HG03066 (cell line): Measurements from ENCODE around the gene HOXC4.

ENCODE experiments used
- ATAC-seq: cut with Tn5 transposase; IDR thresholded peaks from one replicate; pipeline ENCODE4 v1.9.1; 2021; ENCODE audit warnings: low read depth; ENCODE audit not compliant: unreplicated experiment

HOXC4 gene

GRCh38 chr12:54053751-54054741 lies at the start of gene HOXC4:
HOXC4 (plus strand) TSS chr12:54053835; CDS start chr12:54053923, 88 bp downstream.
- ATAC-seq = peak; percentile 51

GRCh38 chr12:54004063-54004840 lies 49.4 kb upstream of the HOXC4 start:
- no peak for ATAC-seq

GRCh38 chr12:54004841-54005530 lies 48.6 kb upstream of the HOXC4 start:
- ATAC-seq = no peak

- ATAC-seq = no peak
Observed at GRCh38 chr12:54005531-54005852, 48.1 kb upstream of the HOXC4 start.

GRCh38 chr12:54005853-54006558 lies 47.6 kb upstream of the HOXC4 start:
- peak; percentile 70 for ATAC-seq

GRCh38 chr12:54006559-54007220 lies 46.9 kb upstream of the HOXC4 start:
- ATAC-seq = no peak

- no peak for ATAC-seq
Observed at GRCh38 chr12:54007538-54008259, 45.9 kb upstream of the HOXC4 start.

- ATAC-seq = no peak
Observed at GRCh38 chr12:54008260-54008552, 45.4 kb upstream of the HOXC4 start.

GRCh38 chr12:54009171-54010052 lies 44.2 kb upstream of the HOXC4 start:
- no peak for ATAC-seq

- no peak for ATAC-seq
Observed at GRCh38 chr12:54010053-54010971, 43.3 kb upstream of the HOXC4 start.

GRCh38 chr12:54010972-54011664 lies 42.5 kb upstream of the HOXC4 start:
- no peak for ATAC-seq

GRCh38 chr12:54011665-54012532 lies 41.7 kb upstream of the HOXC4 start:
- no peak for ATAC-seq

- no peak for ATAC-seq
Observed at GRCh38 chr12:54012631-54013409, 40.8 kb upstream of the HOXC4 start.

GRCh38 chr12:54014377-54015017 lies 39.1 kb upstream of the HOXC4 start:
- no peak for ATAC-seq
